Upper lobe of left lung (tissue), 6 donors: ENCODE data around the gene HCN3. TPM values are rescaled to one million over a fixed set of nuclear protein-coding genes. Genes with fewer than 3 reads are reported as not detected.
"Not testable (repeated sequence)": the region's sequence is repeated elsewhere in the genome, so short reads cannot be mapped to it uniquely, and the experiment has no call there.

Experiments
- ATAC-seq, 2 donors: fragments of 200-7000 bp; cut with Tn5 transposase; one replicate each; pipeline ENCODE4 v1.9.1; 2022; ENCODE audit warnings: mild to moderate bottlenecking in 2 of 2, moderate library complexity in 2 of 2; ENCODE audit not compliant: low FRiP score in 2 of 2
- DNase-seq, 2 donors: peaks; one replicate each; pipeline ENCODE4 v3.0.0-alpha.2; 2019 to 2020
- H3K27ac ChIP-seq, 4 donors: fragments of 200-600 bp; sonication (generic); one replicate each; pipeline ENCODE4 v1.5.1; 2016 to 2019
- H3K27me3 ChIP-seq, 4 donors: fragments of 200-600 bp; sonication (generic); one replicate each; pipeline ENCODE4 v1.5.1; 2017 to 2019
- H3K36me3 ChIP-seq, 4 donors: fragments of 200-600 bp; sonication (generic); one replicate each; pipeline ENCODE4 v1.5.1; 2016 to 2019
- H3K4me1 ChIP-seq, 4 donors: fragments of 200-600 bp; sonication (generic); one replicate each; pipeline ENCODE4 v1.5.1; 2018 to 2019
- H3K4me3 ChIP-seq, 4 donors: fragments of 200-600 bp; sonication (generic); one replicate each; pipeline ENCODE4 v1.5.1; 2017 to 2019; ENCODE audit warnings: mild to moderate bottlenecking in 2 of 4, moderate library complexity in 1 of 4
- H3K9me3 ChIP-seq, 4 donors: fragments of 200-600 bp; sonication (generic); one replicate each; pipeline ENCODE4 v1.5.1; 2018 to 2019
- EP300 ChIP-seq, 4 donors: sonication (generic); formaldehyde crosslinking; IDR thresholded peaks; one replicate each; pipeline ENCODE4 v1.5.1; 2017; ENCODE audit warnings: antibody characterized with exemption in 4 of 4, control low read depth in 2 of 4
- POLR2A ChIP-seq, 4 donors: fragments of 450-650 bp; IDR thresholded peaks; one replicate each; pipeline ENCODE4 v1.5.1; 2016 to 2017; ENCODE audit warnings: antibody characterized with exemption in 4 of 4, mild to moderate bottlenecking in 2 of 4
- POLR2AphosphoS5 ChIP-seq, 2 donors: sonication (generic); formaldehyde crosslinking; IDR thresholded peaks; one replicate each; pipeline ENCODE4 v1.5.1; 2017; ENCODE audit warnings: antibody characterized with exemption in 2 of 2
- WGBS, 2 donors: methylation state at CpG; one replicate each; pipeline ENCODE4 v1.1.5; 2017 to 2018; 5-methylcytosine and 5-hydroxymethylcytosine counted together
- total RNA-seq, 6 donors: library from RNA; depleted of rRNA in 4 of 6; stranded (reverse); fragments of >200 nt in 4 of 6; gene quantifications; one replicate each; pipeline versions ENCODE4 v1.1.0 to v1.2.1, GENCODE V29; 2016 to 2021
- TF ChIP-seq, protein P1 (sequence below), 6 experiments: fragments of 450-650 bp in 4 of 6; fragments of 200-600 bp in 2 of 6; sonication (generic) in 2 of 6; IDR thresholded peaks; one replicate each; pipeline ENCODE4 v1.5.1; 2016 to 2019; ENCODE audit warnings: antibody characterized with exemption in 6 of 6
- donor health status: DM: no; HTN: no; CAD: no; lungs with moderate emphysema.
- donor health status: DM: no; HTN: yes; CAD: no; lungs with severe emphysema.

HCN3 gene
- 1 to 10 TPM; 1.1 to 6.3 (median 2.6) TPM for total RNA-seq

DNA sequence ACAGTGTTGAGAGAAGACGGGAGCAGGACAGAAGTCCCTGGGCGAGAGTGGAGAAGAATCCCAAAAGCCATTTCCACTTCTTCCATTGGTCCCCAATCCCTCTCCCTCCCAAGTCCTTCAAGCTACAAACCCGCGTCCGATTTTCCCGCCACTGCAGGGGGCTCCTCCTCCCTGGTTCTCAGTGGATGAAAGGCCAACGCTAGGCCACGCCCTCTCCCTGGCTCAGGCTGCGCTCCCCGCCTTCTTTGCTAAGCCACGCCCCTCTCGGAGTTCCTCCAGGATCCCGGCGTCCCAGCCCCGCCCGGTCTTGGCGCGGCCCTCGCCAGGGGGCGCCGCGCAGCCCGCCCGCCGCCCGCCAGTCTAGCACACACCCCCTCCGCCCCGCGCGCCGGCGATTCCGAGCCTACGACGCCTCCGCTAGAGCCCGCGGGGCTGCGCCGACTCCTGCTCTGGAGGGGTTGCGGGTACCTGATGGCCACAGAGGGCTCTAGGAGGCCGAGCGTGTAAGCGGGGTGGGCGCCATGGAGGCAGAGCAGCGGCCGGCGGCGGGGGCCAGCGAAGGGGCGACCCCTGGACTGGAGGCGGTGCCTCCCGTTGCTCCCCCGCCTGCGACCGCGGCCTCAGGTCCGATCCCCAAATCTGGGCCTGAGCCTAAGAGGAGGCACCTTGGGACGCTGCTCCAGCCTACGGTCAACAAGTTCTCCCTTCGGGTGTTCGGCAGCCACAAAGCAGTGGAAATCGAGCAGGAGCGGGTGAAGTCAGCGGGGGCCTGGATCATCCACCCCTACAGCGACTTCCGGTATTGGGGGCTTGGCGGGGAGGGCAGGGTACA is at the start of gene HCN3:
Gene HCN3 (plus strand): TSS at position 394 of the 832 bp plus-strand sequence. CDS start 128 bp downstream, at position 522.
- H3K4me3 ChIP-seq = peak within 1 kb of the TSS; percentile 67 to 88 (median 71)
- H3K9me3 ChIP-seq = no peaks in the 10 kb centered on the region
- no peaks in the 10 kb centered on the region for H3K27me3 ChIP-seq
- WGBS, 2 donors = 2% methylated on average over 18 to 59 of the region's 68 CpGs
- TF ChIP-seq POLR2A (IDR thresholded peaks at IDR 0.05) (no peak), POLR2AphosphoS5 (IDR thresholded peaks at IDR 0.05) (peak; percentile 17 to 33), EP300 (IDR thresholded peaks at IDR 0.05) (no peak)
- TF ChIP-seq, protein P1, sequence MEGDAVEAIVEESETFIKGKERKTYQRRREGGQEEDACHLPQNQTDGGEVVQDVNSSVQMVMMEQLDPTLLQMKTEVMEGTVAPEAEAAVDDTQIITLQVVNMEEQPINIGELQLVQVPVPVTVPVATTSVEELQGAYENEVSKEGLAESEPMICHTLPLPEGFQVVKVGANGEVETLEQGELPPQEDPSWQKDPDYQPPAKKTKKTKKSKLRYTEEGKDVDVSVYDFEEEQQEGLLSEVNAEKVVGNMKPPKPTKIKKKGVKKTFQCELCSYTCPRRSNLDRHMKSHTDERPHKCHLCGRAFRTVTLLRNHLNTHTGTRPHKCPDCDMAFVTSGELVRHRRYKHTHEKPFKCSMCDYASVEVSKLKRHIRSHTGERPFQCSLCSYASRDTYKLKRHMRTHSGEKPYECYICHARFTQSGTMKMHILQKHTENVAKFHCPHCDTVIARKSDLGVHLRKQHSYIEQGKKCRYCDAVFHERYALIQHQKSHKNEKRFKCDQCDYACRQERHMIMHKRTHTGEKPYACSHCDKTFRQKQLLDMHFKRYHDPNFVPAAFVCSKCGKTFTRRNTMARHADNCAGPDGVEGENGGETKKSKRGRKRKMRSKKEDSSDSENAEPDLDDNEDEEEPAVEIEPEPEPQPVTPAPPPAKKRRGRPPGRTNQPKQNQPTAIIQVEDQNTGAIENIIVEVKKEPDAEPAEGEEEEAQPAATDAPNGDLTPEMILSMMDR (IDR thresholded peaks at IDR 0.05) = peak; percentile 53 to 89 (median 80)
- ATAC-seq (peak; percentile 92 to 96), DNase-seq (peak; percentile 97 to 99)
- H3K36me3 ChIP-seq = no peaks in the 10 kb centered on the region
- peaks cover 17 to 34% (median 23%) of the 10 kb centered on the region in 4 donors for H3K4me1 ChIP-seq
- H3K27ac ChIP-seq = peak within 1 kb of the TSS in 3 of 4 donors; percentile 1 to 77 (median 64)

DNA sequence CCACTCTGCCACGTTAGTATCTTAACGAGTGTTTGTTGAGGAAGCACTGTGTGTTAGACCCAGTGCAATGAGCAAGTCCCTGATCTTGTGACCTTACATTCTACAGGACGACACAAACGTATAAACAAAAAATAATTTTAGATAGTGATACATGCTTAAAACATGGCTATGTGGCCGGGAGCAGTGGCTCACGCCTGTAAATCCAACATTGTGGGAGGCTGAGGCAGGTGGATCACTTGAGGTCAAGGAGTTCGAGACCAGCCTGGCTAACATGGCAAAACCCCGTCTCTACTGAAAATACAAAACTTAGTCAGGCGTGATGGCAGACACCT is 49.2 kb upstream of the HCN3 start:
- TF ChIP-seq, protein P1 (IDR thresholded peaks at IDR 0.05) = no peak
- TF ChIP-seq POLR2AphosphoS5 (IDR thresholded peaks at IDR 0.05) (no peak), EP300 (IDR thresholded peaks at IDR 0.05) (no peak), POLR2A (IDR thresholded peaks at IDR 0.05) (no peak)
- 54 to 57% methylated on average over 9 of the region's 9 CpGs for WGBS, 2 donors

DNA sequence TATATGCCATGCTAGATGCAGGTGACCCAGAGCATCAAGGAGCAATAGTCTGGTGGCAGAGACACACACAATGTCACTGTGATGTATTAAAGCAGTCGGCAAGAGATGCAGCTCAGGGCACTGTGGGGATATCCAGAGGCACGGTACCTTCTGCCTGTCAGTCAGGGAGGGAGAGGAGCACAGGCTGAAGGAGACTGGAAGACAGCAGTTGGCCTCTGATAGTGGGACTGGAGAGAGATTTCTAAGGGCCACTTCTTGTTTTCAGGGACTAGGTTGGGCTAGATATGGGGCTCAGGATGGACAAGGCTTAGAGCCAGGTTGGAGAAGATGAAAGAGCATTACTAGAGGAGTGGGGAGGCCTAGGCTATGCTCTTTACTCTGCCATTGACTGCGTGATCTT is 46.0 kb upstream of the HCN3 start:
- H3K27me3 ChIP-seq, H3K4me3 ChIP-seq, H3K9me3 ChIP-seq, H3K27ac ChIP-seq, ATAC-seq, DNase-seq: not testable (repeated sequence)
- H3K4me1 ChIP-seq = peaks cover 8 to 14% (median 11%) of the 10 kb centered on the region in 4 donors
- 48 to 57% methylated on average over 3 of the region's 3 CpGs for WGBS, 2 donors
- H3K36me3 ChIP-seq = peaks cover 3 to 12% (median 5%) of the 10 kb centered on the region in 4 donors

More for the DNA sequence above, 49.2 kb upstream of the HCN3 start:
- ATAC-seq (no peak), DNase-seq (no peak)
- Histone ChIP-seq H3K36me3 (no peaks in the 10 kb centered on the region), H3K9me3 (no peaks in the 10 kb centered on the region), H3K27me3 (no peaks in the 10 kb centered on the region), H3K4me1 (peaks cover 20 to 31% (median 27%) of the 10 kb centered on the region in 4 donors), H3K4me3 (peak overlapping the region in 3 of 4 donors; percentile 52 to 63 (median 59)), H3K27ac (peak overlapping the region; percentile 70 to 86 (median 82))

DNA sequence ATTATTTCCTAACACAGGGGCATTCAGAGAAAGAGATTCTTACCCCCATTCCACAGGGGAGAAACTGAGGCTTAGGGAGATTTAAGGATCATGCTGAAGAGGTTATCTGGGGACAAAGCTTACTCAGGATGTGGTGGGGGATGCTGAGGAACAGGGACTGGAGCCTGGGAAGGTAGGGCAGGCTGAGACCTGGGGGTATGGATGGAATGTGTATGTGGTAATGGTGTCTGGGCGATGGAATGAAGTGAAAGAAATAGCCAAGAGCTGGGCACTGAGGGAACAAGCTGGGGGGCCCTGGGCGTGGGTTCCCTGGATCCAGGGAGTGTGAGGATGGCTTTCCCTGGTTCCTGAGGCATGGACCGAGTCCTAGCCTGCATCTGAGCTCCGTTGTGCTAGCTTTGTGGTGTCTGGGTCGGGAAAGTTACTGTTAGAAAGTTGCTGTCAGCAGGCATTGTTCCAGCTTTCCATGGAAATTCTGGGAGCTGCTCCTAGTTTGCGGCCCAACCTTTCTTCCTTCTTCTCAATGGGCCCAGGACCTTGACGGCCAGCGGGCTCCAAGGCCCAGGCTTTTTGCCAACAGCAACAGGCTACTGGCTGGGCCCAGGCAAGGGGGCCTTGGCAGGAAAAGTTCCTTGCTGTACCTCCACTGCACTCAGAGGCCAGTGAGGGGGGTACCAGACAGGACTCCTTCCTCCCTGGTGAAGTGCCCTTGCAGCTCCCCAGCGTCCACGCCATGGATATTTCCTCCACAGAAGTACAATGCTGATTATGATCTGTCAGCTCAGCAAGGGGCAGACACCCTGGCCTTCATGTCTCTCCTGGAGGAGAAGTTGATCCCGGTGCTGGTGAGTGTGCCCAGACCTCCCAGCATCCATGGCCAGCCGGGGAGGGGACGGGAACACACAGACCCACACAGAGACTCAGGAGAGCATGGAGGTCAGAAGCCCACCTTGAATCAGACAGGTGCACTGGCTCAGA is 45.0 kb upstream of the HCN3 start:
- H3K4me1 ChIP-seq, H3K27me3 ChIP-seq, H3K27ac ChIP-seq, DNase-seq, H3K4me3 ChIP-seq, ATAC-seq, H3K9me3 ChIP-seq: not testable (repeated sequence)
- 59 to 86% methylated on average over 4 to 11 of the region's 13 CpGs for WGBS, 2 donors
- H3K36me3 ChIP-seq = peaks cover 7 to 22% (median 13%) of the 10 kb centered on the region in 4 donors

DNA sequence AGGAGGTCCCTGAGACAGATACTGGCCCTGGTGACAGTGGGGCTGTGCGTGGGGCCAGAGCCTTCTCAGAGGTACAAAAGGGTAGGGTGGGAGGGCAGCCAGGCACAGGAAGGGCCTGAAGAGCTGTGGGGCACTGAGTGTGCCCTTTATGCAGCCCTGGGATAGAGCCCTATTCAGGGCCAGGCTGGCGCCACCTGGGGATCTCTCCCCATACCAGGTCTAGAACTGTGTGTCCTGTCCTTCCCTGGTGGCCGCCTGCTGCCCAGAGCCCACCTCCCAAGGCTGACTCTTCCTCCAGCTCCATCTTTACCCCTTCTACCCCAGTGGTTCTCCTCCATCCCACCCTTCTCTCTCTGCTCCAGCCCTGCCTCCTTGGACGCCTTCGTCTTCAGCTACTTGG is 43.8 kb upstream of the HCN3 start:
- not testable (repeated sequence) for ATAC-seq, DNase-seq
- WGBS, 2 donors = 100% methylated on average over 1 of the region's 5 CpGs

DNA sequence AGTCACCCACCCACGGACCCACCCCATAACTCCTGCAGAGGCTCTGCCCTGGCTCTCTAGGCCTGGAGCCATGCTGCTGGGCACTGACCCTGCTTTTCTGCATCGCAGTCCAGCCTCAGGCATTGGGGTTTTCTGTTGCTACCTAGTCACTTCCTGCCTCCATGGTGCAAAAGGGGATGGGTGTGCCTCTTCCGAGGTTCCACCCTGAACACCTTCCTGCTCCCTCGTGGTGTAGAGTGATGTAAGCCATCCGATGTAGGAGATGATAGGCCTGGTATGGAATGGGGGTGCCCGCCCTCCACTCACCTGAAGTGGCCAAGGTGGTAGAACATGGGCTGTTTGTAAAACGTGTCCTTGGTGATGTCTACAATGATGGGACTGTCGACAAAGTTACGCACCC is 41.9 kb upstream of the HCN3 start:
- H3K27ac ChIP-seq, H3K27me3 ChIP-seq, ATAC-seq, DNase-seq, H3K4me3 ChIP-seq, H3K4me1 ChIP-seq, H3K9me3 ChIP-seq: not testable (repeated sequence)
- peaks cover 11 to 37% (median 21%) of the 10 kb centered on the region in 4 donors for H3K36me3 ChIP-seq
- 85 to 92% methylated on average over 2 to 6 of the region's 9 CpGs for WGBS, 2 donors

More for the DNA sequence above, 43.8 kb upstream of the HCN3 start:
- peaks cover 11 to 30% (median 19%) of the 10 kb centered on the region in 4 donors for H3K36me3 ChIP-seq
- H3K4me1 ChIP-seq, H3K27me3 ChIP-seq, H3K27ac ChIP-seq, H3K4me3 ChIP-seq, H3K9me3 ChIP-seq: not testable (repeated sequence)
